ENCODE data around the gene MTA3.

GRCh38 chr2:42522035-42522434, 46.4 kb upstream of the MTA3 start:
- TF ChIP-seq EZH2 (IDR thresholded peaks at IDR 0.05; ENCODE audit: borderline replicate concordance, low read depth, low read length) = no peak
- no peak for TF ChIP-seq STAT6 (CRISPR knock-in tag; IDR thresholded peaks at IDR 0.05)
- no peak for TF ChIP-seq ZNF766 (CRISPR knock-in tag; conservative IDR thresholded peaks at IDR 0.05)
- TF ChIP-seq RCOR1 (IDR thresholded peaks at IDR 0.05; ENCODE audit: borderline replicate concordance in 1 of 2, low read depth in 2 of 2, low read length in 2 of 2) = no peak
- no peak for TF ChIP-seq ZNF3 (CRISPR knock-in tag; IDR thresholded peaks at IDR 0.05)

Measured in K562 (cell line).